Hematopoietic multipotent progenitor cell (in vitro differentiated cells): ENCODE data around the gene GARNL3. TPM values are rescaled to one million over a fixed set of nuclear protein-coding genes. Genes with fewer than 3 reads are reported as not detected.
A peak's percentile ranks its signal among the peaks of the same experiment; 100 is the strongest.

Source experiments
- DNase-seq, 3 donors: peaks; one replicate each; pipeline ENCODE4 v3.0.0-alpha.2; 2011 to 2015; ENCODE audit warnings: low read depth in 2 of 3, low spot score in 2 of 3
- total RNA-seq: library from RNA; depleted of rRNA; stranded (reverse); fragments of >200 nt; gene quantifications from one replicate; pipeline ENCODE4 v1.2.3, GENCODE V29; 2012

The GARNL3 gene
- total RNA-seq, 1 donor, result 1.3 TPM

DNA sequence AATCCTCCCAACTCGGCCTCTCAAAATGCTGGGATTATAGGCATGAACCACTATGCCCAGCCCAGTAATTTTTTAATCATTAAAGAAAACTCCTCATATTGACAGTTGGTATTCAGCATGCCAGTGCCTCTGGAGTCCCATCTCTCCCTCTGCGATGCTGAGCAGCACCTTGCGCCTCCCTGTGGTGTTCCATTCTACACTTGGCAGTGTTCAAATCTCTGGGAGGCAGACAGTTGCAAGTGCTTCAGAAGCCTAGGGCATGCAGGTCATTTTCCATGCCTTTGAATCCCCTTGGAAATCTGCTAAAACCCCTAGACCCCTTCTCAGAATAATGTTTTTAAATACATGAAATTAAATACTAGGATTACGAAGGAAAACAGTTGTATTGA lies 41.3 kb downstream of the GARNL3 start:
- no peak for DNase-seq

DNA sequence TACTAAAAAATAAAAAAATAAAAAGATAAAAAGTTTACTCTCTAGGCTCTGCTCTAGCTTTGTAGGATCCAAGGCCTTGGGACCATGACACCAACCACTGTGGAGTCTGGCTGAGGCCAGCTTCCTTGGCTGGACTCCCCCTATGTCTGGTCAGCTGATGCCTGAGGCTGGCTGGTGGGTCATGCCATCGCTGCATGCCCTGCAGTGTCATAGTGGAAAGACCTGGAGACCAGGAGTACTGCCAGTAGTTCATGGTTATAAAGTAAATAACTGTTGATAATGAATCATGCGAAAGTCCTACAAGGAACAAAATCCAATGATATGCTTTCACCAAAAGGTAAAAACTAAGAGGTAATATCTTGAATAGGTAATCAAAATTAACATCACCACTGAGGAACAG lies 43.2 kb downstream of the GARNL3 start:
- no peak for DNase-seq

DNA sequence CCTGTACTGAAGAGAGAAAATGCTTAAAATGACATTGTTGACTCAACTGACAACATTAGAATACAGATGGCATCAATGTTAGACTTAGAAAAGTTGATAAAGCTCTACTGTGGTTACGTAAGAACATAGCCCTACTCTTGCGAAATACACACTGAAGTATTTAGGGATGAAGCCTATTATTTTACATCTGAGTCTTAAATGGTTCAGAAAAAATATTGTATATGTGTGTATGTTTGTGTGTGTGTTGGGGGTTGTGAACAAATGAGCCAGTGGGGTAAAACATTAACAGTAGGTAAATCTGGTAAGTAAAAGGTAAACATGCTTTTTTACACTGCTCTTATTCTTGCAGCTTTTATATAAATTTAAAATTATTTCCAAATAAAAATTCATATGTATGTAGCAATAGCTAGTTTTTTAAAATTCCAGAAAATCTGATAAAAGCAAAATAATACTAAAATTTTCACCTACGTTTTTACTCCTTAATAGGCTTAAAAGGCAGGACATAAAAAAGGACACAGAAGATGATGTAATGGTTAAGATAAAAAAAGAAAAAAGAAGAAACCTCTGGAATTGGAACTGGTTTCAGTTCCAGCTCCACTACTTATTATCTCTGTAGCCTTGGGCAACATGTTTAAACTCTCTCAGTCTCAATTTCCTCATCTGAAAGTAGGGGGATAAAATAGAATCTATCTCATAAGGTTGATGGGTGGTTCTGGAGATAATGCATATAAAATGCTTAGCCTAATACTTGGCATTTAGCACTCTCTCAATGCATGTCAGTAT lies 44.3 kb downstream of the GARNL3 start:
- no peak for DNase-seq

- DNase-seq, result no peak
Observed at GRCh38 chr9:127309715-127310114, 45.1 kb downstream of the GARNL3 start.

DNA sequence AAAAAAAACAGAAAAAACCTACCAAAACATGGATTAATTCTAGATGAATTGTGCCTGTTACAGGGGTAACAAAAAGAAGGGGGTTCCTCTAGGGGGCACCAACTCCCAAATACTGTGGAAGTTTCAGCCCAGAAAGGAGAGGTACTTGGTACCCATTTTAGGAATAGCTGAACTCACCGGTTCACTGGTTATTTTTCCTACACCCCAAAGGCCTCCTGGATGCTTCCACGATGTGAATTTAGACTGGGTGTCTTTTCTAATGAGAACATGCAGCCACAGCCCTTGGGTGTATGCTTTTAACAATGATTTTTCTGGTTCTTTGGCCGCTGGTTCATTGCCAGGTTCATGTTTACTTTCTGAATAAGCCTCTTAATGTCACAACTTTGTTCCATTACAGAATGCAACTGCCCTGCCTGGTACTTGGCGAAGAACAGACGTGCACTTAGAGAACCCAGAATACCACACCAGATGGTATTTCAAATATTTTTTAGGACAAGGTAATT lies 46.7 kb downstream of the GARNL3 start:
- peak in 2 of 3 donors; percentile 35 to 61 for DNase-seq

DNA sequence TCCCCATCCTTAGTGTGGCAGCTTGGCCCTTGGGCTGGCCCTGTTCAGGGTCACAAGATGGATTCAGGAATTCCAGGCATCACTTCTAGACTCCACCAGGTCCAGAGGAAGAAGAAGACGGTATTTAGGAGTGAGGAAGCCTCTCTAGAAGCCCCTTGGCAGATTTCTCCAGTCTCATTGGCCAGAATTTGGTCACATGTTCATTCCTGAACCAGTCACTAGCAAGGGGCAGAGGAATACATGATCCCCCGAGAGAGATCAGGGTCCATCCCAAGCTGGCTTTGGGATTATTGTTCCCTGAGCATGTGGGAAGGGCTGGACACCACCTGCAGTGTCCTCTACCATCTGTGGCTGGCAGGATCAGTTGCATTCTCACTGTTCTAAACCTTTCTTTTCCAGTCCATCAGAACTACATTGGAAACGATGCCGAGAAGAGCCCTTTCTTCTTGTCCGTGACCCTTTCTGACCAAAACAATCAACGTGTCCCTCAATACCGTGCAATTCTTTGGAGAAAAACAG lies 48.5 kb downstream of the GARNL3 start:
- DNase-seq, result no peak

DNA sequence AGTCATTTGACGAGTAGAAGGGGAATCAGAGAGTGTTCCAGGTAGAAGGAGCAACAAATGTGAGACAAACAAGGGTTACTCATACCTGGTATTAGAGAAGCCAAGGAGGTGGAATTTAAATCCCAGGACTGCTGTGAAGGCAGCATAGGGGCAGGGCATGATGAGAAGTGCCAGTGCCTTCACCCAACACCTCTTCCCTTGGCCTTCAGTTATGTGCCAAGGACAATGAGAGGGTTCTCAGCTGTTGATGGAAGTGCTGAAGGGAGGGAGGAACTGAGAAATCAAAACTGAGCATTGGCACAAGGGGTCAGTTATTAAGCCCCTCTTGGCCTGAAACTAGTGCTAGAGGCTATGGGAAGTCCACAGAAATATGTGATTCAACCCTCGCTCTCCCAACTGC lies 50.3 kb downstream of the GARNL3 start:
- DNase-seq, result no peak

- DNase-seq, result no peak
Observed at GRCh38 chr9:127316586-127317323, 52.2 kb downstream of the GARNL3 start.

DNA sequence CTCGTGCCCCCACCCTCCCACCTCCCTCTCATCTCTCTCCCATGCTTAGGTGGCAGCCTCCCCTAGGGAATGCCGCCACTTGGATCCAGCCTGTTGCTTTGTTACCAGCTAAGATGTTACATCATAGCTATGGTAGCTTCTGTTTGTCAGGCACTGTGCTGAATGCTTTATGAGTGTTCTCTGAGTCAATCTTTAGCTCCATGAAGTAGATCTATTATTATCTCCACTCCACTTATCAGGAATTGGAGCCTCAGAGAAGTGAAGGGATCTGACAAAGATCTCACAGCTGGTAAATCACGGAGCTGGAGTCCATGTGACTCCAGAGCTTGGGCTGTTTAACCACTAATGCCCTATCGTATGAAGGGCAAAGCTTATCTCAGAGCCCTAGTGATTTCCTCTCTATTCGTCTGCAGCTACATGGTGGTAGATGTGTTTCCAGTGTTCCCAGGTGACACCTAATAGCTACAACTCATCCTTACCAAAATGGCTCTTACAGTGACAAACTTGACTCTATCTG lies 54.1 kb downstream of the GARNL3 start:
- DNase-seq, result no peak

DNA sequence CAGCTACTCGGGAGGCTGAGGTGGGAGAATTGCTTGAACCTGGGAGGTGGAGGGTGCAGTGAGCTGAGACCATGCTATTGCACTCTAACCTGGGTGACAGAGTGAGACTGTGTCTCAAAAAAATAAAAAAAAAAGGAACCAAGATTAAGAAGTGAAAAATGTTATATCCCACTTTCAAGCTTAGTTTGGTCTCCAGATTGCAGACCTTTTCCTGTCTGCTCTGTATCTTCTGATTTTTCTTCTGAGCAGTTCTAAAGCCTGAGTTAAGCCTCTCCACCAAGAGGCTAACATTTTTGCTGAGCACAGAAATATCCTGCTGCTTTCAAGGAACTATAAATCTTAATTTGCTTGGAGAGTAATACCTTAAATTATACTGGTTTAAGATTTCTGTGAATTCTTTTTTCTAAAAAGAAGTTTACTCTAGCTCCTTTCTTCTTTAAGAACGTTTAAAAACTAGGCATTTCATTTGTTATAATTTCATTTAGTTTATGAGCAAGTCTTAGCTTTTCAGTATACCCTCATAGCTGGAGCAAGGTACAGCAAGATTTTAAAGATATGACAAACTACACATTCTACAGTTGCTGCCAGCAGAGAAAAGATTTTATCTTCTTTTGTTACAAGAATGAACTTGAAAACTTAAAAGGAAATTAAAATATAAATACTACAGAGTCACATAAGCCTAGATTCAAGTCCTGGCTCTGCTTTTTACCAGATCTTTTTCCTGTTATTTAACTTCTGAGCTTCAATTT lies 55.0 kb downstream of the GARNL3 start:
- DNase-seq, result peak in 1 of 3 donors; percentile 24

GRCh38 chr9:127320115-127320378 lies 55.5 kb downstream of the GARNL3 start:
- DNase-seq, result no peak

- DNase-seq, result no peak
Observed at GRCh38 chr9:127323393-127323792, 58.8 kb downstream of the GARNL3 start.

DNA sequence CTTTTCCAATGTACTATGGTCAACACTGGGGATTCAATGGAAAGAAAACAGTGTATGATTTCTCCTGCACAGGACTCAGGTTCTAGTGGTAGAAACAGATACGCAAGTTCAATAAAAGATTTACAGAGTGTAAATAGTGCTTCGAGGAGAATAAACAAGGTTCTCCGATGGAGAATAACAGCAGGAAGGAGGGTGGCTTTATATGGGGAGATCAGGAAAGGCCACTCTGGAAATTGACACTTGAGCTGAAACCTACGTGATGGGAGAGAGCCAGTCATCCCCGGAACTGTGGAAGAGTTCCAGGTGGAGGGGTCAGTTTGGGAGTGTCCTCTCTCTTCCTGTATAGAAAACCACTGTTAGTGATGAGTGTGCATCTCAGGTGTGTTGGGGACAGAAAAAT lies 65.9 kb downstream of the GARNL3 start:
- no peak for DNase-seq

GRCh38 chr9:127333221-127334064 lies 68.9 kb downstream of the GARNL3 start:
- DNase-seq, result no peak

DNA sequence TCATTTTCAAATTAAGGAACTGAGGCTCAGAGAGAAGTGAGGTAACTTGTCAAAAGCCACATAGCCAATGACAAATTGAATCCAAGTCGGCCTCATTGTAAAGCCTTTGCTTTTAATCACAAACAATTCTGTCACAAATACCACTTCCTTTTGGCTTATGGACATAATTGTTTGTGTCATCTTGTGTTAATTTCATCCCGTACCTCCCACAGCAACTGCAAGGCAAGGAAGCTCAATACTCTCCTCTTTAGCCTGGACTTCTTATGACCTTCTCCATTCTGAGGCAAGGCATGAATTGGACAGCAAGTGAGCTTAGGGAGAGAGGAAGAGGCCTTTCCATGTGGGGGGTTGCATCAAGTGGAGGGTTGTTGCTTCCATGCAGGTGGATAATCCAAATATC lies 70.2 kb downstream of the GARNL3 start:
- DNase-seq, result no peak

GRCh38 chr9:127336086-127336485 lies 71.5 kb downstream of the GARNL3 start:
- DNase-seq, result no peak

DNA sequence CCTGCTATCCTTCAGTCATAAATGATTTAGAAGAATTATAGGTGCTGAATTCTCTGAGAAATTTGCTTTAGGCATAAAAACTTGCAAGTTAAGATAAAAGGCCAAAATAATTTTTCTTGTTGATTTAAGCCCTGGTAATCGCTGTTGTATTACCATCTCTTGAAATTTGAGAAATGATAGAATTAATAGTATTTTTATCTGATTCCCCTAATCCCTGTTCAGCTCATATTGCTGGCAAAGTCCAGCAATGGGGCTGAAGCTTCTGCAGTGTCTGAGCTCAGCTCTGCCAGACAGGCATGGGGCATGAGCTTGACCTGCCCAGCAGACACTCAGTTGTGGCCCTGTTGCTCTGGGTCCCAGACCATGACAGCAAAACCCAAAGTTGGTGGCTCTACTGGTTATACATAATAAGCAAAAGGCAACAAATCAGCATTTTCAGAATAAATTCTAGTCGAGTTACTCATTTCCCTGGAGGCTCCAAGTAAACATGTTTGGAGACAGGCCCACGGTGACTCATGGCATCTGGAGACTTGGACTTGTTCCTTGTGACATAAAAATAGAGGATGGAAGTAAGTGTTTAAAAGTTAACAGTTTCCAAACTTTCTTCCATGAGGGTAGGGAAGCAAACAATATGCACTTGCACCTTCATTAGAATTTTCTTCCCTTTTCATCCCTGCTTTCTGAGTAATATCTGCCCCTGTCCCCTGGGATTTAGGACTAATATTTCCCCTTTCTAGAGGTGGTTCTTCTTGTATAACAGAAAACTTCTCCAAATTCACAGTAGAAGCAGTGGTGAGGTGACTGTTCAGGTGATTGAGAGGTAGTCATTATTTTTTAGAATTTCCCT lies 72.2 kb downstream of the GARNL3 start:
- no peak for DNase-seq

- DNase-seq, result no peak
Observed at GRCh38 chr9:127340721-127341120, 76.1 kb downstream of the GARNL3 start.

DNA sequence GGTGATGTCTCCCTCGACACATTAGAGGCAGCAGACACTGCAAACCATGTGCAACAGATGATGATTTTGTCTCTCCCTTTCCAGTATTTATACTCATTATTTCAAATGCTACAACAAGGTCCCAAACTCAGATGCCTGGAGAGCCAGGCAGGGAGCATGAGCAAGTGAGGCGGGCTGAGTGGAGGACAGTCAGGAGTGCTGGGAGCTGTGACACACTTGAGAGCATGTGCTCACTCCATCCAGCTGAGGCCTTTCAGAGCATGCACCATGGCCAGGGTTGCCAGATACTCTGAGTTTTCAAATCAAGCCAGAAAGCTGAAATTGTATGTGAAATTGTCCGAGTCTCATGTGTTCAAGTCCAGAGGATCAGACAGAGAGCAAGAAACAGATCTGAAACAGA lies 76.6 kb downstream of the GARNL3 start:
- no peak for DNase-seq
